Right renal pelvis (tissue), 4 donors: Measurements from ENCODE around the gene AK5. TPM values are rescaled to one million over a fixed set of nuclear protein-coding genes. Genes with fewer than 3 reads are reported as not detected.

Experiments
- DNase-seq, 4 donors: peaks; one replicate each; pipeline ENCODE4 v3.0.0-alpha.2; 2013; ENCODE audit warnings: low read depth in 4 of 4, low spot score in 3 of 4, missing footprints in 1 of 4
- polyA plus RNA-seq, 4 donors: library from polyadenylated mRNA; unstranded; fragments of 120-200 nt; gene quantifications; one replicate each; pipeline ENCODE4 v1.2.1, GENCODE V29; 2013; ENCODE audit not compliant: insufficient read length in 4 of 4

Gene AK5
- polyA plus RNA-seq, 4 donors: 2.5 to 4.5 (median 3.6) TPM

GRCh38 chr1:77534456-77534855 lies 252.6 kb downstream of the AK5 start:
- no peak for DNase-seq

- no peak for DNase-seq
Measured at GRCh38 chr1:77536813-77537212, 255.0 kb downstream of the AK5 start.

GRCh38 chr1:77538956-77539518 lies 257.2 kb downstream of the AK5 start:
- no peak for DNase-seq

GRCh38 chr1:77539519-77540142 lies 257.8 kb downstream of the AK5 start:
- DNase-seq: no peak

- DNase-seq: no peak
Measured at GRCh38 chr1:77540501-77541161, 258.8 kb downstream of the AK5 start.

GRCh38 chr1:77541162-77541545 lies 259.3 kb downstream of the AK5 start:
- no peak for DNase-seq

- DNase-seq: no peak
Measured at GRCh38 chr1:77542813-77543420, 261.1 kb downstream of the AK5 start.

GRCh38 chr1:77543822-77544448 lies 262.1 kb downstream of the AK5 start:
- no peak for DNase-seq

GRCh38 chr1:77544845-77545244 lies 263.0 kb downstream of the AK5 start:
- no peak for DNase-seq

GRCh38 chr1:77545970-77546369 lies 264.2 kb downstream of the AK5 start:
- no peak for DNase-seq

GRCh38 chr1:77546890-77547289 lies 265.1 kb downstream of the AK5 start:
- DNase-seq: no peak

- DNase-seq: no peak
Measured at GRCh38 chr1:77548285-77548684, 266.5 kb downstream of the AK5 start.

GRCh38 chr1:77550135-77550534 lies 268.3 kb downstream of the AK5 start:
- no peak for DNase-seq

- no peak for DNase-seq
Measured at GRCh38 chr1:77552626-77553025, 270.8 kb downstream of the AK5 start.

- DNase-seq: no peak
Measured at GRCh38 chr1:77553568-77554291, 271.9 kb downstream of the AK5 start.

GRCh38 chr1:77556045-77556444 lies 274.2 kb downstream of the AK5 start:
- no peak for DNase-seq

GRCh38 chr1:77557053-77557452 lies 275.2 kb downstream of the AK5 start:
- DNase-seq: no peak

- DNase-seq: no peak
Measured at GRCh38 chr1:77558591-77559164, 276.9 kb downstream of the AK5 start.

GRCh38 chr1:77560741-77561140 lies 278.9 kb downstream of the AK5 start:
- no peak for DNase-seq

- no peak for DNase-seq
Measured at GRCh38 chr1:77562596-77563150, 280.9 kb downstream of the AK5 start.
